Prostate gland (tissue), 2 donors: ENCODE data around the gene METRNL. TPM values are rescaled to one million over a fixed set of nuclear protein-coding genes. Genes with fewer than 3 reads are reported as not detected.

ENCODE experiments used
- DNase-seq: peaks from one replicate; pipeline ENCODE4 v3.0.0-alpha.2; 2019; ENCODE audit warnings: low spot score
- H3K27ac ChIP-seq, 2 donors: fragments of 200-600 bp; sonication (generic); 2 replicates each; pipeline ENCODE4 v1.5.1; 2017 to 2019
- H3K27me3 ChIP-seq: fragments of 200-600 bp; sonication (generic); replicated peaks from 2 replicates; pipeline ENCODE4 v1.5.1; 2019; ENCODE audit not compliant: insufficient read depth
- H3K36me3 ChIP-seq, 2 donors: fragments of 200-600 bp; sonication (generic); 1 replicate in 1 of 2; 2 replicates in 1 of 2; pipeline versions ENCODE4 v1.5.1 to v1.8.1; 2017 to 2019
- H3K4me1 ChIP-seq: fragments of 200-600 bp; sonication (generic); replicated peaks from 2 replicates; pipeline ENCODE4 v1.5.1; 2019
- H3K4me3 ChIP-seq, 2 donors: fragments of 200-600 bp; sonication (generic); 2 replicates each; pipeline ENCODE4 v1.5.1; 2017 to 2019
- H3K9me3 ChIP-seq: fragments of 200-600 bp; sonication (generic); 2 replicates; pipeline ENCODE4 v1.5.1; 2017
- POLR2A ChIP-seq: fragments of 450-650 bp; IDR thresholded peaks from one replicate; pipeline ENCODE4 v1.6.1; 2016; ENCODE audit warnings: antibody characterized with exemption, mild to moderate bottlenecking
- POLR2AphosphoS5 ChIP-seq: sonication (generic); formaldehyde crosslinking; IDR thresholded peaks from one replicate; pipeline ENCODE4 v1.6.1; 2017; ENCODE audit warnings: antibody characterized with exemption
- WGBS: methylation state at CpG from one replicate; pipeline ENCODE4 v1.1.5; 2018; 5-methylcytosine and 5-hydroxymethylcytosine counted together
- intact Hi-C: fragments of 100-400 bp; cut with DNase I; formaldehyde crosslinking; loops from one replicate; pipeline ENCODE4 v1.14.2; 2022
- total RNA-seq, 2 donors: library from RNA; depleted of rRNA; stranded (reverse); fragments of >200 nt; gene quantifications; one replicate each; pipeline ENCODE4 v1.1.0, GENCODE V29; 2016
- TF ChIP-seq, protein P1 (sequence below), 4 experiments: fragments of 200-600 bp in 2 of 4; fragments of 450-650 bp in 2 of 4; sonication (generic) in 2 of 4; IDR thresholded peaks; 1 replicate in 3 of 4; 2 replicates in 1 of 4; pipeline ENCODE4 v1.5.1; 2016 to 2019; ENCODE audit warnings: antibody characterized with exemption in 4 of 4, mild to moderate bottlenecking in 2 of 4, moderate library complexity in 2 of 4

The METRNL gene
- total RNA-seq, 2 donors from 2014 or later: 22.4 to 59.4 TPM

DNA sequence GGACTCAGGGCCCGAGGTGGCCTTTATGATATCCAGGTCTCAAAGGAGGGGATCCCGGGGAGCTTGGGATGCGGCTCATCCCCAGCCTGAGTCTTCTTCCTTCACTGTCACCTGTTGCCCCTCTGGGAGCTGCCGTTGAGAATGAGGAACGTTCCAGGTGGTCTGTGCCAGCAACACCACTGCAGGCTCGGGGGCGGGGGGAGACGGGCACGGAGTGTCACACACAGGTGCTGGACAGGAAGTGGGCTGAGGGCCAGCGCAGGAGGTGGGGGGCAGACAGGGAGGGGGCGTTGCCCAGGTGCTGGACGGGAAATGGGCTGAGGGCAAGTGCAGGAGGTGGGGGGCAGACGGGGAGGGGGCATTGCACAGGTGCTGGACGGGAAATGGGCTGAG, 28.2 kb downstream of the METRNL start:
- TF ChIP-seq POLR2AphosphoS5: no peak
- no peak for TF ChIP-seq POLR2A
- TF ChIP-seq, protein P1, sequence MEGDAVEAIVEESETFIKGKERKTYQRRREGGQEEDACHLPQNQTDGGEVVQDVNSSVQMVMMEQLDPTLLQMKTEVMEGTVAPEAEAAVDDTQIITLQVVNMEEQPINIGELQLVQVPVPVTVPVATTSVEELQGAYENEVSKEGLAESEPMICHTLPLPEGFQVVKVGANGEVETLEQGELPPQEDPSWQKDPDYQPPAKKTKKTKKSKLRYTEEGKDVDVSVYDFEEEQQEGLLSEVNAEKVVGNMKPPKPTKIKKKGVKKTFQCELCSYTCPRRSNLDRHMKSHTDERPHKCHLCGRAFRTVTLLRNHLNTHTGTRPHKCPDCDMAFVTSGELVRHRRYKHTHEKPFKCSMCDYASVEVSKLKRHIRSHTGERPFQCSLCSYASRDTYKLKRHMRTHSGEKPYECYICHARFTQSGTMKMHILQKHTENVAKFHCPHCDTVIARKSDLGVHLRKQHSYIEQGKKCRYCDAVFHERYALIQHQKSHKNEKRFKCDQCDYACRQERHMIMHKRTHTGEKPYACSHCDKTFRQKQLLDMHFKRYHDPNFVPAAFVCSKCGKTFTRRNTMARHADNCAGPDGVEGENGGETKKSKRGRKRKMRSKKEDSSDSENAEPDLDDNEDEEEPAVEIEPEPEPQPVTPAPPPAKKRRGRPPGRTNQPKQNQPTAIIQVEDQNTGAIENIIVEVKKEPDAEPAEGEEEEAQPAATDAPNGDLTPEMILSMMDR (IDR thresholded peaks at IDR 0.05): no peak
- Histone ChIP-seq H3K27ac (no peak overlapping the region), H3K4me1 (peaks cover 5% of the 10 kb centered on the region), H3K27me3 (no peaks in the 10 kb centered on the region), H3K9me3 (no peaks in the 10 kb centered on the region), H3K4me3 (no peak overlapping the region), H3K36me3 (no peaks in the 10 kb centered on the region)
- 37% methylated on average over 14 of the region's 14 CpGs for WGBS
- intact Hi-C loops: no loop called here
- DNase-seq: no peak

GRCh38 chr17:83108709-83109108, 29.3 kb downstream of the METRNL start:
- Histone ChIP-seq H3K9me3 (no peaks in the 10 kb centered on the region), H3K4me3 (no peak overlapping the region), H3K27ac (no peak overlapping the region), H3K4me1 (peaks cover 5% of the 10 kb centered on the region), H3K27me3 (no peaks in the 10 kb centered on the region), H3K36me3 (no peaks in the 10 kb centered on the region)
- intact Hi-C loops: no loop called here
- 91% methylated on average over 25 of the region's 25 CpGs for WGBS
- no peak for DNase-seq
- TF ChIP-seq, protein P1 (IDR thresholded peaks at IDR 0.05): no peak
- TF ChIP-seq POLR2A (no peak), POLR2AphosphoS5 (no peak)

DNA sequence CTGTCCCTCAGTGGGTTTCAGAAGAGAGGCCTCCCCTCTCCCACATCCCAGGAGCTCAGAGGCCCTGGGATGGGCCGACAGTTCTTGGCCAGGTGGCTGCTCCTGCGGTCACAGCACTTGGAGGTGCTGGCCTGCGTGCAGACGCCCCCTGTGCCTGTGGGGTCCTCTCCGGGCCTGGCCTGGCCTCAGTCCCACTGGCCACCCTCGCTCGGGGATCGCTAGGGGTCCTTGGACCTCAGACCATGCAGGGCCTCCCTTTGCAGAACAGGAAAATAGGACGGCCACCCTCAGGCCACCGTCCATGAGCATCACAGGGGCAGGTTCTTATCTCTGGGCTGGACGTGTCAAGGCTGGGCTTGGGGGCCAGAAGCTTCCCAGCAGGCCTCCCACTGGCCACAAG, 30.0 kb downstream of the METRNL start:
- intact Hi-C loops: no loop called here
- no peak overlapping the region for H3K4me3 ChIP-seq
- peaks cover 5% of the 10 kb centered on the region for H3K4me1 ChIP-seq
- no peaks in the 10 kb centered on the region for H3K9me3 ChIP-seq
- no peak for DNase-seq
- 74% methylated on average over 10 of the region's 11 CpGs for WGBS
- no peak overlapping the region for H3K27ac ChIP-seq
- no peaks in the 10 kb centered on the region for H3K36me3 ChIP-seq
- H3K27me3 ChIP-seq: no peaks in the 10 kb centered on the region
- TF ChIP-seq POLR2A: no peak
- TF ChIP-seq, protein P1 (IDR thresholded peaks at IDR 0.05): no peak
- TF ChIP-seq POLR2AphosphoS5: no peak

DNA sequence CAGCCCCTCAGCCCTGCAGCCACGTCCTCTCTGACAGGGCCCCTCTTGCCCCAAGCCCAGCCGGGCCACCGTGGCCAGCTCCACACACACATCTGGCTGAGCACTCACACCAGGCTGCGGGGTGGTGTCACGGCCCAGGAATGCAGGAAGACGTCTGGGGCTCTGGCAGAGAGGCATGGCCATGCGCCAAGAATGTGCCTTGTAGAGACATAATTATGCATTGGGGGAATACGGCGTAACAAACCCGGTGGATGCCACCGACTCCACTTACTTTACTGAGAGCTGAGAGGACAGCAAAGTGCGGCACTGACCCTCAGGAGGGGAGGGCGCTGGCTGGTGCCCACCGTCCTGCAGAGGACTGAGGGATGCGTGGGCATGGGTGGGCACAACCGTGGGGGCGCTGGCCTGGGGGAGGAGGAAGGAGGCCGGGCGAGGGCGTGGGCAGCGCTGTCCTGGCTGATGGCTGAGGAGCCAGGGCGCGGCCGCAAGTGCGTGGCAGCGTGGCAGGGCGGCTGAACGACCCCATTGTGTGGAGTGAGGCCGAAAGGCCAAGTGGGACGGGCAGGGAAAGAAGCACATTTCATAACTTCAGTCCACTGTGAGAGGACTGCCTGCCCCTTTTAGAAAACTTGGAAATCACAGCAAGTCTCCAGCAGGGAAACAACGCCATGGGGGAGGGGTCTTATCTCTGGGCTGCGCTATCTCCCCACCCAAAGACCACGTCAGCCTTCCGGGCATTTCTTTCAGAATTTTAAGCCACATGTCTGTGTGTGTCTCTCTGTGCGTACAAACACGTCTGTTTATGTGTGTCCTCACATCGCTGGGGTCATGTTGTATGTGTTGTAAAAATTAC, 30.6 kb downstream of the METRNL start:
- Histone ChIP-seq H3K9me3 (no peaks in the 10 kb centered on the region), H3K27ac (no peak overlapping the region), H3K36me3 (no peaks in the 10 kb centered on the region), H3K27me3 (no peaks in the 10 kb centered on the region), H3K4me3 (peak overlapping the region; percentile 3 to 7), H3K4me1 (peaks cover 5% of the 10 kb centered on the region)
- TF ChIP-seq, protein P1 (IDR thresholded peaks at IDR 0.05): no peak
- TF ChIP-seq POLR2AphosphoS5 (peak; percentile 62), POLR2A (no peak)
- DNase-seq: peak; percentile 89
- 17% methylated on average over 37 of the region's 37 CpGs for WGBS
- intact Hi-C loops: no loop called here

DNA sequence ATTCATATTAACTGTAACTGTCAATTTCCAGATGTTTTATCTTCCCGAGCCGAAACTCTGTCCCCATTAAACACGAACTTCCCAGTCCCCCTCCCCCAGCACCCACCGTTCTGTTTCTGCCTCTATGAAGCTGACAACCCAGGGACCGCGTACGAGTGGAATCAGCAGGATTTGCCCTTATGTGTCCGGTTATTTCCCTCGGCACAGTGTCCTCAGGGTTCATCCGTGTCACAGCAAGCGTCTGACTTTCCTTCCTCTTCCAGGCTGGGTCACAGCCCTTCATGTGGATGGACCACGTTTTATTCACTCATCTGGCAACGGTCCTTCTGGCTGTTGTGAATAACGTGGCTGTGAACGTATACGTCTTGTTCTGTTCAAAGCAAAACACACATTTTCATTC, 31.3 kb downstream of the METRNL start:
- intact Hi-C loops: no loop called here
- no peaks in the 10 kb centered on the region for H3K36me3 ChIP-seq
- 43% methylated on average over 16 of the region's 16 CpGs for WGBS
- H3K27me3 ChIP-seq: no peaks in the 10 kb centered on the region
- no peak overlapping the region for H3K27ac ChIP-seq
- H3K4me1 ChIP-seq: peaks cover 5% of the 10 kb centered on the region
- TF ChIP-seq, protein P1 (IDR thresholded peaks at IDR 0.05): no peak
- TF ChIP-seq POLR2AphosphoS5: no peak
- no peak for TF ChIP-seq POLR2A
- DNase-seq: no peak
- H3K9me3 ChIP-seq: no peaks in the 10 kb centered on the region
- H3K4me3 ChIP-seq: no peak overlapping the region
